H1 (cell line): ENCODE measurements around the gene CTTNBP2. TPM values are rescaled to one million over a fixed set of nuclear protein-coding genes. Genes with fewer than 3 reads are reported as not detected.

ENCODE experiments used
- BRCA1 ChIP-seq: IDR thresholded peaks from 2 replicates; pipeline ENCODE4 v1.6.1; 2012; ENCODE audit warnings: low read depth, low read length, improper control_type of control experiment
- CHD7 ChIP-seq: fragments of 300-600 bp; sonication (generic); IDR thresholded peaks from 2 replicates; pipeline ENCODE4 v1.7.1; 2012; ENCODE audit warnings: low read length, moderate library complexity, mild to moderate bottlenecking, inconsistent platforms; ENCODE audit not compliant: insufficient replicate concordance
- EZH2 ChIP-seq: fragments of 200-600 bp; sonication (generic); IDR thresholded peaks from 2 replicates; pipeline ENCODE4 v1.7.1; 2012; ENCODE audit warnings: low read depth, mild to moderate bottlenecking, moderate library complexity, low read length, inconsistent platforms; ENCODE audit not compliant: severe bottlenecking
- KDM1A ChIP-seq: fragments of 200-600, 300-600 bp; sonication (generic); IDR thresholded peaks from 2 replicates; pipeline ENCODE4 v1.7.1; 2016; ENCODE audit warnings: mild to moderate bottlenecking, low read length, borderline replicate concordance
- NRF1 ChIP-seq: IDR thresholded peaks from 2 replicates; pipeline ENCODE4 v1.6.1; 2011; ENCODE audit warnings: mild to moderate bottlenecking, low read depth, low read length, improper control_type of control experiment
- POLR2AphosphoS5 ChIP-seq: IDR thresholded peaks from 2 replicates; pipeline ENCODE4 v1.6.1; 2011; ENCODE audit warnings: low read depth, low read length
- TBP ChIP-seq: IDR thresholded peaks from 2 replicates; pipeline ENCODE4 v1.6.1; 2011; ENCODE audit warnings: low read depth, low read length, improper control_type of control experiment
- TCF12 ChIP-seq: IDR thresholded peaks from 2 replicates; pipeline ENCODE4 v1.6.1; 2011; ENCODE audit warnings: low read depth, mild to moderate bottlenecking, low read length
- polyA plus RNA-seq, 7 experiments: library from polyadenylated mRNA; depleted of rRNA in 3 of 7; stranded (reverse) in 5 of 7; unstranded in 2 of 7; fragments of >200 nt in 5 of 7; fragments of 200-250 nt in 2 of 7; gene quantifications; 1 replicate in 5 of 7; 2 replicates in 1 of 7; 4 replicates in 1 of 7; pipeline versions ENCODE4 v1.2.1 to v1.2.3, GENCODE V29; 2011 to 2013; ENCODE audit warnings: missing spikeins in 2 of 7, mixed read lengths in 2 of 7
- total RNA-seq: library from RNA; stranded (reverse); fragmentation: NEBNext Ultra II Directional; extraction: Animal tissue kit (Norgen Biotek cat#: 25700); gene quantifications from 2 replicates; pipeline ENCODE4 v1.2.1, GENCODE V29; 2021

CTTNBP2 gene
- total and polyA plus RNA-seq, 2 of the 8 experiments (the other 6 are each of a cell fraction or from before 2014, with no cell fraction given), result 15.3 to 35.1 TPM

- TF ChIP-seq CHD7 (no peak), TCF12 (no peak), POLR2AphosphoS5 (no peak), TBP (no peak), NRF1 (no peak), EZH2 (no peak), BRCA1 (no peak), KDM1A (no peak)
These were observed 9.4 kb upstream of the CTTNBP2 start (continued) for GRCh38 chr7:117882594-117882993.
